ENCODE data around the gene PNKP. TPM values are rescaled to one million over a fixed set of nuclear protein-coding genes. Genes with fewer than 3 reads are reported as not detected.

The PNKP gene
- total RNA-seq, 4 donors from 2014 or later = 14.9 to 43.4 (median 21.1) TPM

DNA sequence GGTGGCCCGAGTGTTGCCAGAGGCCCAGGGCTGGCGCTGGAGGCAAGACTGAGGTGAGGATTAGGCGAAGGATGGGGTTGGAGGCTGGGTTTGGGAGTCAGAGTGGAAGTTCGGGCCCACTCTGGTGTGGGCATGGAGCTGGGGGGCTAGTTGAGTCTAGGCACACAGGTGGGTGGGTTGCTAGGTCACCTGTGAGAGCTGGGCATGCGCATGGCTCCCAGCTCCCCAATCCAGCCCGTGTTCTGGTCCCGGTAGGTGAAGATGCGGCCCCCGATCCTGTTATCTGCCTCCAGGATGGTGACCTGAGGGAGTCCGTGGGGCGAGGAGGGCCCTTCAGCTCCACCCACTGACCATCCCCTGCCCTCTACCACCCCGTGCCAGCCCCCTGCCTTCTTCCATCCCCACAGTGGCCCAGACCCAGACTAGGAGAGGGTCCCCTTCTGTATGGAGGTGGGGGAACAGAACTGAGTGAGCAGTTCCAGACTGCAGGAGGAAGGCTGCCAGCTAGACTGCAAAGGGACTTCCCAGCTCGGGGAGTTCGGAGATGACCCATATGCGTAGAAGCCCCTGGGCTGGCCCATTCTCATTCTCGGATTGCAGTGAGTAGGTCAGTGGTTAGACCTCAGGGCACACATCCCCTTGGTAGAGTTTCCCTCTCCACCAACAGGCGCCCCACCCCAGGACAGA lies 27.6 kb upstream of the PNKP start:
- ATAC-seq (no peak), DNase-seq (no peak)
- in situ Hi-C loops (cut with MboI; ENCODE audit: low sequenced_read_pairs in 4 of 4) = no loop called here
- intact Hi-C loops (cut with DNase I; ENCODE audit: low total_unique reads) = no loop called here
- TF ChIP-seq, protein P1, sequence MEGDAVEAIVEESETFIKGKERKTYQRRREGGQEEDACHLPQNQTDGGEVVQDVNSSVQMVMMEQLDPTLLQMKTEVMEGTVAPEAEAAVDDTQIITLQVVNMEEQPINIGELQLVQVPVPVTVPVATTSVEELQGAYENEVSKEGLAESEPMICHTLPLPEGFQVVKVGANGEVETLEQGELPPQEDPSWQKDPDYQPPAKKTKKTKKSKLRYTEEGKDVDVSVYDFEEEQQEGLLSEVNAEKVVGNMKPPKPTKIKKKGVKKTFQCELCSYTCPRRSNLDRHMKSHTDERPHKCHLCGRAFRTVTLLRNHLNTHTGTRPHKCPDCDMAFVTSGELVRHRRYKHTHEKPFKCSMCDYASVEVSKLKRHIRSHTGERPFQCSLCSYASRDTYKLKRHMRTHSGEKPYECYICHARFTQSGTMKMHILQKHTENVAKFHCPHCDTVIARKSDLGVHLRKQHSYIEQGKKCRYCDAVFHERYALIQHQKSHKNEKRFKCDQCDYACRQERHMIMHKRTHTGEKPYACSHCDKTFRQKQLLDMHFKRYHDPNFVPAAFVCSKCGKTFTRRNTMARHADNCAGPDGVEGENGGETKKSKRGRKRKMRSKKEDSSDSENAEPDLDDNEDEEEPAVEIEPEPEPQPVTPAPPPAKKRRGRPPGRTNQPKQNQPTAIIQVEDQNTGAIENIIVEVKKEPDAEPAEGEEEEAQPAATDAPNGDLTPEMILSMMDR (IDR thresholded peaks at IDR 0.05 in 4 of 5, conservative IDR thresholded peaks at IDR 0.05 in 1 of 5) = no peak
- no peak for TF ChIP-seq POLR2A (IDR thresholded peaks at IDR 0.05)
- H3K4me1 ChIP-seq = peaks cover 2 to 6% of the 10 kb centered on the region in 2 donors
- peaks cover 6 to 9% (median 7%) of the 10 kb centered on the region in 3 donors for H3K27me3 ChIP-seq
- H3K9me3 ChIP-seq = no peaks in the 10 kb centered on the region
- no peak overlapping the region for H3K27ac ChIP-seq
- H3K4me3 ChIP-seq = no peak overlapping the region
- no peaks in the 10 kb centered on the region for H3K36me3 ChIP-seq

DNA sequence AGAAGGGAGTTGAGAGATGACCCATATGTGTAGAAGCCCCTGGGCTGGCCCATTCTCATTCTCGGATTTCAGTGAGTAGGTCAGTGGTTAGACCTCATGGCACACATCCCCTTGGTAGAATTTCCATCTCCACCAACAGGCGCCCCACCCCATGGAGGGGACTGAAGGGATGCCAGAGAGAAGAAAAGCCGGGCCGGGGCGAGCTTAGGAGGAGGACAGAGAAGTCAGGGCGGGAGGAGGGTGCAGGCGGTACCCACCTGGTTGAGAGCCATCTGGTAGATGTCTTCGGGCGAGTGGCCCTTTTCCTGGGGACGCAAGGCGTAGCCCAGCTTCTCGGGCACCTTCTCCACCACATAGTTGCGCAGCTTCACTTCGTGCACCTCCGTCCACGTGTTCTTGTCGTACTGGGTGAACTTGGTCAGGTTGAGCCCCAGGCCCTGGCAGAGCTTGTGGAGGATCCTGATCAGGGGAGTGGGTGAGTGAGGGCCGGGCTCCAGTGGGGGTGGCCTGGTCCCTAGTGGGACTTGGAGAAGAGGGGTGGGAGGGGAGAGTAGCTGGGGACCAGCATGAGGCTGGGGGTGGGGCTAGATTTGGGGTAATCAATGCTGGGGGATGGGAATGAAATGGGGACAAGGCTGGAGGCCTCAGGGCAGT lies 26.8 kb upstream of the PNKP start:
- H3K36me3 ChIP-seq = no peaks in the 10 kb centered on the region
- no peak overlapping the region for H3K27ac ChIP-seq
- TF ChIP-seq POLR2A (IDR thresholded peaks at IDR 0.05) = no peak
- TF ChIP-seq, protein P1 (IDR thresholded peaks at IDR 0.05 in 4 of 5, conservative IDR thresholded peaks at IDR 0.05 in 1 of 5) = no peak
- in situ Hi-C loops (cut with MboI; ENCODE audit: low sequenced_read_pairs in 4 of 4) (no loop called here), intact Hi-C loops (cut with DNase I; ENCODE audit: low total_unique reads) (no loop called here)
- no peak for DNase-seq
- H3K9me3 ChIP-seq = no peaks in the 10 kb centered on the region
- H3K27me3 ChIP-seq = peaks cover 6 to 9% (median 7%) of the 10 kb centered on the region in 3 donors
- peaks cover 2 to 12% of the 10 kb centered on the region in 2 donors for H3K4me1 ChIP-seq
- no peak for ATAC-seq
- H3K4me3 ChIP-seq = no peak overlapping the region

DNA sequence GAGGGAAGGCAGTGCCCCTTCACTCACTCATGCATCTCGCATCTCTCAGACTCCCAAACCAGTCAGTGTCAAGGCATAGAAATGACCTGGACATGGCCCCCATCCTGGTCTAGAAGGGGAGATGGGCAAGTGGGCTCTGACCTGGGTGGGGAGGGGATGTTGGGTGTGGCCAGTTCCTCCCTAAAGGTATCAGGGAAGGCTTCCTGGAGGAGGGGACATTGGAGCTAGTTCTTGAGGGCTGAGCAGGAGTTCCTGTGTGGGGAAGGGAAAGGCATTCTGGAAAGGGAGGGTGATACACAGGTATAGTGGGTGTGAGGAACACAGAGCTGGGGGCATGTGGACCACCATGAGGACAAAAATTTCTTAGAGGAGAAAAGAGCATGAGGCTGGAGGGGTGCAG lies 25.3 kb upstream of the PNKP start:
- peaks cover 6 to 9% (median 7%) of the 10 kb centered on the region in 3 donors for H3K27me3 ChIP-seq
- no peaks in the 10 kb centered on the region for H3K9me3 ChIP-seq
- intact Hi-C loops (cut with DNase I; ENCODE audit: low total_unique reads) (no loop called here), in situ Hi-C loops (cut with MboI; ENCODE audit: low sequenced_read_pairs in 4 of 4) (no loop called here)
- H3K4me1 ChIP-seq = peaks cover 2 to 12% of the 10 kb centered on the region in 2 donors
- no peak for ATAC-seq
- TF ChIP-seq, protein P1 (IDR thresholded peaks at IDR 0.05 in 4 of 5, conservative IDR thresholded peaks at IDR 0.05 in 1 of 5) = no peak
- TF ChIP-seq POLR2A (IDR thresholded peaks at IDR 0.05) = no peak
- H3K27ac ChIP-seq = no peak overlapping the region
- no peak overlapping the region for H3K4me3 ChIP-seq
- DNase-seq = no peak
- no peaks in the 10 kb centered on the region for H3K36me3 ChIP-seq

DNA sequence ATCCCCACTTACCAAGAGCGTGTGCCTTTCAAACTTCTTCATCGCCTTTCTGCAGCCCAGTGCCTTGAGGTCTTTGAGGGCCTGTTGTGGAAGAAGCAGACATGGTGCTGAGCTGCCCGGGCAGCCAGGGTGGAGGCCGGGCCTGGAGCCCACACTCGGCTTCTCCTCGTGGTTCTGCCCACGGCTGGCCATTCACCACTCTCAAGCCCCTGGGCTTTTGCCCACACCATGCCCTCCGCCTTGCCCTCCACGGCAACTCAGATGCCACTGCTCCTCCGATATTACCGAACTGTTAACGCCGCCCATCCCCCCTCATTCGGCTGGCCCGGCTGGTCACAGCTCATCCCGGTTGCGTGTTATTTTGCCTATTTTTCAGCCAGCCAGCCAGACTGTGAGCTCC lies 24.0 kb upstream of the PNKP start:
- peaks cover 6 to 9% (median 7%) of the 10 kb centered on the region in 3 donors for H3K27me3 ChIP-seq
- no peak overlapping the region for H3K27ac ChIP-seq
- DNase-seq (no peak), ATAC-seq (no peak)
- no peak for TF ChIP-seq POLR2A (IDR thresholded peaks at IDR 0.05)
- TF ChIP-seq, protein P1 (IDR thresholded peaks at IDR 0.05 in 4 of 5, conservative IDR thresholded peaks at IDR 0.05 in 1 of 5) = no peak
- H3K4me3 ChIP-seq = no peak overlapping the region
- peaks cover 0 to 2% of the 10 kb centered on the region in 2 donors for H3K36me3 ChIP-seq
- H3K9me3 ChIP-seq = no peaks in the 10 kb centered on the region
- intact Hi-C loops (cut with DNase I; ENCODE audit: low total_unique reads) = no loop called here
- in situ Hi-C loops (cut with MboI; ENCODE audit: low sequenced_read_pairs in 4 of 4) = no loop called here
- peaks cover 2 to 12% of the 10 kb centered on the region in 2 donors for H3K4me1 ChIP-seq

Measured in gastrocnemius medialis (tissue), 4 donors.